GM19463 (cell line): ENCODE data around the gene ADAMTS12.
A peak's percentile ranks its signal among the peaks of the same experiment; 100 is the strongest.
"Not testable (repeated sequence)": the region's sequence is repeated elsewhere in the genome, so short reads cannot be mapped to it uniquely, and the experiment has no call there.

ENCODE experiments used
- ATAC-seq: cut with Tn5 transposase; IDR thresholded peaks from one replicate; pipeline ENCODE4 v1.9.1; 2021; ENCODE audit warnings: mild to moderate bottlenecking, moderate library complexity; ENCODE audit not compliant: unreplicated experiment

The ADAMTS12 gene

DNA sequence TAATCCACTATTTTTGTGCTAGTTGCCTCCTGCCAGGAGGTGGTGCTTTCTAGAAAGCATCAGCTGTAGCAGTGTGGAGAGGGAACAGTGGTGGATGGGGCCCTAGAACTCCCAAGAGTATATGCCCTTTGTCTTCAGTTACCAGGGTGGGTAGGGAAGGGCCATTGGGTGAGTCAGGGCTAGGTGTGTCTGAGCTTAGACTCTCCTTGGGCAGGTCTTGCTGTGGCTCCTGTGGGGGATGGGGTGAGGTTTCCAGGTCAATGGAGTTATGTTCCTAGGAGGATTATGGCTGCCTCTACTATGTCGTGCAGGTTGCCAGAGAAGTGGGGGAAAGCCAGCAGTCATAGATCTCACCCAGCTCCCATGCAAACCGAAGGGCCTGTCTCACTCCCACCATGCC lies 11.3 kb upstream of the ADAMTS12 start:
- no peak for ATAC-seq

DNA sequence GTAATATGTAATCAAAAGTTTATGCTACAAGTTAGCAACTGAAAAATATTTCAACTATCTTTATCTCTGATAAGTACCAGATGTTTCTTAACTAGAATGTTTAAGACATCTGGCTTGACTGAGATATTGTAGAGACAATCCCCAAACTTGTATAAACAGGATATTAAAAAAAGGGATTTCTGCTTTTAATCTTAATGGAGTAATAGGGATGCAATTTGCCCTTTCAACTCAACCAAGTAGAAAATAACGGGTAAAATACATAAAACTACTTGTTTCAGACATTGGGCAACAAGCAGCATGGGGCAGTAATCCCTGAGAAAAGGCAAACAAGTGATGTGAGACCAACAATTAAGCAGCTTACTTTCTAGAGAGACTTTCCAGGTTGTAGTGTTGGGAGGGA lies 9.4 kb upstream of the ADAMTS12 start:
- ATAC-seq = no peak

DNA sequence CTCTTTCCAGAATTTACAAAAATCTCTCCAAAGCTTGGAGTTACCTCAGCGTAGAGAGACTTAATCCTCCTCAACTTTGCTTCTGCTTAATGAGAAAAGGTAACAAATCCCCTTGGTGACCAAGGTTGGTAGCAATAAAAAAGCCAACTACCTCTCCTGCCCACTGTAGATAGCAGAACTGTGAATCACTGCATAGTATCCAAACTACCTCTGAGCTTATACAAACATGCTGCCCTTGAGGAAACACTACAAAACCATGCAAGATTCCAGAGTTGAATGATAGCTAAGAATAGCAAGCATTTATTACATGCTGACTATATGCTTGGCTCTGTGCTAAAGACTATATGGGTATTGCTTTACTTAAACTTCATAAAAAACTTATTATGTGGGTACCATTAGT lies 2.8 kb upstream of the ADAMTS12 start:
- no peak for ATAC-seq

DNA sequence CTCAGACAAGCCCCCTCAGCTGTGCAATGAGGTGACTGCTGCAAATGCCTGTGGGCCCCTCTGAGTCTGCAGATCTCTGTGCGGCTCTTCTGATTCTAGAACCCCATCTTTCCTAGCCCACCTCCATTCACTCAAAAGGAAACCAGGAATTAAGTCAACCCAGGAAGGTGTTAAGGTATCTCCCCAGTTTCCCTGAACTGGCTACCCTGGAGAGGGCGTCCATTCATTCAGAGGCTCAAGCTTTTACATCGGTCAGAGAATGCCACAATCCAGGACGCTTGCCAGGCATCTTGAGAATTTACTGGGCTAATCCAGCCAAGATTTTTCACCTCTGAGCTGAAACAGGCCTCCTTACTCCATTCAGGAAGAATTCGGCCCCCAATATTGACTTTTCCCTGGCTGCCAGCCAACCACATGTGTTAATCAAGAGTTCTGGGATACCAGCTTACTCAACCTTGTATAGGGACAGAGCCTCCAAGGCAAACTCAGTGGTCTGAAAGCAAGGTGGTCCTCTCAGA lies 889 bp upstream of the ADAMTS12 start:
- no peak for ATAC-seq

DNA sequence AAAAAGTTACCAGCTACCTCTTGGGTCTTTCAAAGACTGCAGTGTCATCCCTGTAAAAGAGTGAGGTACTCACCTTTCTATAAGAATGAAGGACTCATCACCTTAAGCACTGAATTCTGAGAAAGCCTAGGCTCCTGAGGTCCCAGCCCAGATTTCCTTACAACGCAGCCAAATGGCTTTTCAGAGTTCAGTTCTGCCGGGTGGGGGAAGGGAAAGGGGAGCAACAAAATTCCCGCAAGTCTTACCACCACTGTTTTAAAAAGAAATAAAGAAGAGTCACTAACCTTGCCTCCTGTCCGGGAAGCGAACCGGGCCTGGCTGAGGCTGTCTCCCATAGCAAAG lies 373 bp downstream of the ADAMTS12 start:
- peak; percentile 5 for ATAC-seq

DNA sequence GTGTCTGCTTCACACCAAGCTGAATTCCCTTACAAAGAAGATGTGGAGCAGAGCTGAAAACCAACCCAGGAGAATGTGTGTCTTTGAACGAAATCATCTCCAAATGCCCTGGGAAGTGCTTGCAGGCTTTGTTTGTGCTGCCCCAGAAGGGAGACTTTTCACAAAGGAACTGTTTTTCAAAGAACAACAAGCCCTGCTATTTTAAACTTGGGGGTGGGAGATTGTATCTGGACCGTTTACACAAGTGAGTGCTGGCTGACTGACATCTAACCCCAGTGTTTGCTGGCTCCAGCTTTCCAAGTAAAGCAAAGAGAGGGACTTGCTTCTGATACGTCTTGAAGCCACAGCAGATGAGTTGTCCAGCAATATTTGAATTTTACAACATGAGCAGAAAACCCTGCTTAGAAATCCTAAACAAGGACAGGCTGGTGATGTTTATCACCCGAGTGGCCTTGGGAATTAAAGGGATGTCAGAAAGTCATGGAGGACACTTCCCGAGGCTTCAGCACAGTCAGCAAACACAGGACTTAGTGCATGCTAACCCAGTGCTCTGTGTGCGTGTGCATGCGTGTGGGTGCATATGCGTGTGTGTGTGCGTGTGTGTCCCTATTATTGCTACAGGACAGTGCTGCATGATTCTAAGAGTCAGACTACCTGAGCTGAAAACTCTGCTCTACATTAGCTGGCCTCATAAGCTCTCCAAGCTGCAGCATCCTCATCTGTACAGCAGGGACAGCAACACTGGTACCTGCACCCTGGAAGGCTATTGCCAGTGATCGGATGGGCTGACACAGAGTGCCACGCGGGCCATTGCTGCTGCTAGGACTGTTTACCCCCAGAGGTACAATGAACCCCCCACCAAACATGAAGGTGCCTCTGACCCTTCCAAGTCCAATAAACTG lies 1.4 kb downstream of the ADAMTS12 start:
- ATAC-seq = peak; percentile 54

DNA sequence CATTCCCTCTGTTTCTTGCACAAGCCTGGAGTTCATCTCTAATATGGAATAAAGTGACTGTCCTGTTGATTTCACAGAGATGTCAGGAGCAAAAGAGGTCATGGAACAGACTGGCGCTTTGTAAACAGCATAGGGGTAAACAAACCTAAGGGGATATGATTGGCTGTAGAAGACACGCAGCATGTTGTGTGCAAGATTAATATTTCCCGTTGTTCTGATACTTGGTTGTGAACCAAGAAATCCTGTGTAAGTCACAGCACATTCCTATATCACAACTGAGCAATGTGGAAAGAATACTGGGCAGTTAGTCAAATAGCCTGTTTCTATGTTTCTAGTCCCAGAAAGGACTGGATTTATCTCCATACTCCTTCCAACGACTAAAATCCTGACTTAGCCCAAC lies 3.2 kb downstream of the ADAMTS12 start:
- ATAC-seq = no peak

DNA sequence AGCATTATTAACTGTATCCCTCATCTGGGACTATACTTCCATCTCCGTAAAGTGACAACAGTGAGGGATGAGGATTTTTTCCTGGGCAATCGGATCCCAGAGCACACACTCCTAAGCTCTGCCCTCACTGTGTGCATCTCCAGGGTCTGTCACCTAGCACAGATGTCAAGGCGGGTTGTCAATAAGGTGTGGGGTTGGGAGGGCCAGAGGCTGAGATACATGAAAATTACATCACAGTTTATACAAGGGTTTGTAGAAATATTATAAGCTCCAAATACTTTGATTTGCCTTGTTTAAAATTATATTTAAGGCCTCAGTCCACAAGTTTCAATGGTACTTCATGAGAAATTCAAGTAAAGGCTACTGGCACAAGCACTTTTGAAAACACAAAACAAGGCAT lies 4.5 kb downstream of the ADAMTS12 start:
- no peak for ATAC-seq

DNA sequence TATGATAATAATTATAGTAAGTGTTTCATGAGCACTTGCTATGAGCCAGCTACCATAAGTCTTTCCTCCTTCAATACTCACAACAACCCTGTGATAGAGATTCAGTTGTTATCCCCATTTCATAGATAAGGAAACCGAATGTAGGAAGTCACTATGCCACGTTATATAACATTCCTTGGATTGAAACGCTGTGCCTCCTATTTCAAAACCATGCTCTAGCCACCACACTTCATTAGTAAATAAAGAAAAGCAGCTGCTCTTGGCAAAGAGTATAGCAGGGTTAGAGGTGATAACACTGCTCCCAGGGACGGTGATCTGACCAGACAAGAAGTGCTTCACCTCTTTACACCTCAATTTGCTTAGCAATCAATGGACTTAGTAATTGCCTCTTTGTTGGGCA lies 5.5 kb downstream of the ADAMTS12 start:
- ATAC-seq = no peak

DNA sequence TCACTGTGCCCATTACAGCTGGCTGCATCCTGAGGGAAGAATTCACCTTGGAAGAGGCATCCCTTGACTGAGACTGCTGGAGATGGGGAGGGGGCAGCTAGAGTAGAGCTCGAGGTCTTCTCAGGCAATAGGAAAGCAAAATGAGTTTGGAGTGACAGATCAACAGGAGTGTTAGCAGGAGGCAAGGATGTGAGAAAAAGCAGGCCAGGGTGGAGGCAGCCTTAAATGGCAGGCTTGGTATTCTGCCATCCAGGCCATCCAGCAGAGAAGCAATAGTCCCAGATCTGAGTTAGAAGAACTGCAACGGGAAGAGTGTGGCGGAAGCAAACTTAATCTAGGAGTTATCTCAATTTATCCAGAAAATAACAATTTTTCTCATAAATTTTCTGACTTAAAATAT lies 6.1 kb downstream of the ADAMTS12 start:
- ATAC-seq = no peak

DNA sequence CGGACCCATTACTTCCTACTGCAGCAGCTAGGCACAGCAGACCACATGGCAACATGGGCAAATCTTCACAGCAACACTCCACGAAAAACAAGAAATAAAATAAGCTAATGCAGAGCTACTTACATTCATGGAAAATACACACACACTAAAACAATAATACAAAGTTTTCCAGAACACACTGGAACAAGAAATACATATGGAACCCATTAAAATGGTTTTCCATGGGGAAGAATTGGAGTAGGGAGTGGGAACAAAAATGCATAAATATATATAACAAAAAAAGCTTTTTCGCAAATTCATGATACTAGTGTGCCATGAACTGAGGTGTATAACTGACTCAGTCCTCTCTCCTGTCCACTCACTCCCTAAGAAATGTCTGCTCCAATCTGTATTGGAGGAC lies 8.3 kb downstream of the ADAMTS12 start:
- no peak for ATAC-seq

DNA sequence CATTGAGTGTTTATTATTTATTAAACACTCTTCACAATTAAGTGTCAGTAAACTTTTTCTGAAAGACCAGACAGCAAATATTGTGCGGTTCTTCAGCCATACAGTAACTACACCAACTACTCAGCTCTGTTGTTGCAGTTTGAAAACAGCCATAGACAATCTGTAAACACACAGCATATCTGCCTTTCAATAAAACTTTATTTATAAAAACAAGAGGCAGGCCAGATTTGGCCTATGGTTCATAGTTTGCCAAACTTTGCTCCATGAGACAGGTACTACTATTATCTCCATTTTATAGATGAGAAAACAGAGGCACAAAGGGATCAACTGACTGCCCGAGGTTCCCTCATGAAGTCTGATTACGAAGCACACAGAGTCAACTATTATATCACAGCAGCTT lies 11.5 kb downstream of the ADAMTS12 start:
- no peak for ATAC-seq

DNA sequence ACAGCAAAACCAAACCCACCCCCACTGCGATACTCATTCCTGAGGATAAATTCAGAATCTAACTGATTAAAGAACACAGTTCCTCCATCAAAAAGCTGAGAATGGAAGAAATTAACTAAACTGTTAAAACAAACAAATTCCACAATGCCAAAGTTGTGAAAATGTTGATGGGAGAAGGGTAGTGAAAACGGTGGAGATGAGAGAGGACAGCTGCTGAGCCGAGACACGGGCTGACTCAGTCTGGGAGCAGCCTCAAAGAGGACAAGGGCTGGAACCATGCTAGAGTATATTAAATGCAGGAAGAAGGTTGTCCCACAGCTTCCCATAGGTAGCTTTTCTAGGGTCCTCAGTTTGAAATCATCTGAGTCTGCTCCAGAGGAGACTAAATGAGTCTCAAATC lies 14.3 kb downstream of the ADAMTS12 start:
- no peak for ATAC-seq

DNA sequence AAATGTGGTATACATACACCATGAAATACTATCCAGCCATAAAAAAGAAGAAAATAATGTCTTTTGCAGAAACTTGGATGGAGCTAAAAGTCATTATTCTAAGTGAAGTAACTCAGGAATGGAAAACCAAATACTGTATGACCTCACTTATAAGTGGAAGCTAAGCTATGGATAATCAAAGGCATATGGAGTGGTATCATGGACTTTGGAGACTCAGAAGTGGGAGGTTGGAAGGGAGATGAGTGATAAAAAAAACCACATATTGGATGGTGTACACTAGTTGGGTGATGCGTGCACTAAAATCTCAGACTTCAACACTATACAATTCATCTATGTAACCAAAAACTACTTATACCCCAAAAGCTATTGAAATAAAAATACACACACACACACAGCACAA lies 24.5 kb downstream of the ADAMTS12 start:
- no peak for ATAC-seq

DNA sequence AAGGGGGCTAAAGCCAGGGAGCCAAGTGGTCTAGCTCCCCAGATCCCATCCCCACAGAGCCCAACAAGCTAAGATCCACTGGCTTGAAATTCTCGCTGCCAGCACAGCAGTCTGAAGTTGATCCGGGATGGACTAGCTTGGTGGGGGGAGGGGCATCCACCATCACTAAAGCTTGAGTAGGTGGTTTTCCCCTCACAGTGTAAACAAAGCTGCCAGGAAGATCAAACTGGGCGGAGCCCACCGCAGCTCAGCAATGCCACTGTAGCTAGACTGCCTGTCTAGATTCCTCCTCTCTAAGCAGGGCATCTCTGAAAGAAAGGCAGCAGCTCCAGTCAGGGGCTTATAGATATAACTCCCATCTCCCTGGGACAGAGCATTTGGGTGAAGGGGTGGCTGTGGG lies 32.6 kb downstream of the ADAMTS12 start:
- not testable (repeated sequence) for ATAC-seq

DNA sequence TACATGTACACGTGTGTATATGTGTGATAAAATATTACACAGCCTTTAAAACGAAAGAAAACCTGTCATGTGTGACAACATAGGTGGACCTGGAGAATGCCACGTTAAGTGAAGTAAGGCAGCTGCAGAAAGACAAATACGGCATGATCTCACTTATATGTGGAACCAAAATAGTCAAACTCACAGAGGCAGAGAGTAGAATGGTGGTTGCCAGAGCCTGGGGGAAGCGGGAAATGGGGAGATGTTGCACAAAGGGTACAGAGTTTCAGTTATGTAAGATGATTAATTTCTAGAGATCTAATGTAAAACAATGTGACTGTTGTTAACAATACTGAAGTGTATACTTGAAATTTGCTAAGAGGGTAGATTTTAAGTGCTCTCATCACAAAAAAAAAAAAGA lies 34.8 kb downstream of the ADAMTS12 start:
- ATAC-seq = peak; percentile 75

DNA sequence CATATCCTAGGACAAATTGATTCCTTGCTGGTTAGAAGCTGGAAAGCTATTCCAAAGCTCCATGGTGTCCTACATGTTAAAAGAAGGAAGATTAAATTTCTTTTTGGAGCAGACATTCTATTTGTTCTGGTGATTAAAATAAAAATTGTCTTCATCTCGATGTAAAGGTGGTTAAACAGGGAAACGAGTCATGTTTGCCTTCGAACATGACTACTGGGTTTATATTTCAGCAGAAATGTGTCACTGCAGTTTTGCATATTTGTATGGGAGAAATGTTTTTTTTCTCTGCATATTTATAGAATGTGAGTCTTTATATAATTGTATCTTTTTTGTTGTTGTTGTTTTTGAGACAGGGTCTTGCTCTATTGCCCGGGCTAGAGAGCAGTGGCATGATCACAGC lies 36.4 kb downstream of the ADAMTS12 start:
- no peak for ATAC-seq

DNA sequence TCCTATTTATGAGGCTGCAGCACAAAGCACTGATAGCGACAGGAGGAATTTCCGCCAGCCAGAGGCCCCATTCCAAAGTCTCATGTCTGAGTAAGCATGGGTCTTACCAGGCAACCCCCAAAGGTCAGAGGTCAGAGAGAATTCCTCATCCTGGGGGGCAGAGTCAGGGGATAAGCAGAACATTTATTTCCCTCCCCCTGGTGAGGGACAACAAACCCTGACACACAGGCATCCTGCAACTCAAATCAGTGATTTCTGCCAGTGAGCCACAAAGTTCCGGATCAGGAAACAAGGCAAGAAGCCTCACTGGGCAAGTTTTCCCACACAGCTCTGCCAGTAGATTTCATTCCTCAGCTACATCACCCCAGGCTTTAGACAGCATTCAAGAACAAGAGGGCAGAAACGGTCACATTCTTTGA lies 37.0 kb downstream of the ADAMTS12 start:
- ATAC-seq = no peak

DNA sequence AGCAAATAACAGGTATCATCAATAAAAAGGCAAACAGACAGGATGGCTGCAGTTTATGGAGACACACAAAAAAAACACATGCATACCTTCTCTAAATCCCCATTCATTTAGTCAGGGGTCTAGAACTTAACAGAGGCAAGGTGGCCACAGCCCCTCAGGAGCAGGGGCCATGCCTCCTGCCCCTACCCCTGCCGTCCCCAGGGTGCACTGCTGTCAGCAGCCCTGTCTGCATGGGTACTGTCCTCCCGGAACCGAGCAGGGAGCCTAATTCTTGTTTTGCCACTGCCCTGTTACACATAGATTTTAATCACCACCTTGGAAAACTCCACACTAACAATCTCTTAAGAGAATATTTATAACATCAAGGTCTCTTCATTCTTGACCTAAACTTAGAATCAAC lies 39.0 kb downstream of the ADAMTS12 start:
- ATAC-seq = no peak

DNA sequence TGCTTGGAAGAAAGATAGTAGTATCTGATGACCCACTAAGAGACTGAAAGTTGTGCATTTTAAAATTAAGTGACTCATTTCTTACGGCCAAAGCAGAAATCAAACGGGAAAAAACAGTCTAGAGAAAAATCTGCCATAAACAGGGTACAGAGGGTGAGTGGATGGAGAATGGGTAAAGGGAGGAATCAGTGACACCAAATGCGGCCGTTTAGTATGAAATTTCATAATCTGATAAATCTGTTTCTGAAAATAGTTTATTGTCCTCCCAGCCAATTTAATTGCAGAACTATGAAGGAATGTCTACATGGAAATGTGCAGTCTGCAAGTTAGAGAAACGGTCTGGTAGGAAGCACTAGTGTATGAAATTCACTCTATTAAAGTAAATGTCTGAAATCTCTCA lies 39.5 kb downstream of the ADAMTS12 start:
- no peak for ATAC-seq

DNA sequence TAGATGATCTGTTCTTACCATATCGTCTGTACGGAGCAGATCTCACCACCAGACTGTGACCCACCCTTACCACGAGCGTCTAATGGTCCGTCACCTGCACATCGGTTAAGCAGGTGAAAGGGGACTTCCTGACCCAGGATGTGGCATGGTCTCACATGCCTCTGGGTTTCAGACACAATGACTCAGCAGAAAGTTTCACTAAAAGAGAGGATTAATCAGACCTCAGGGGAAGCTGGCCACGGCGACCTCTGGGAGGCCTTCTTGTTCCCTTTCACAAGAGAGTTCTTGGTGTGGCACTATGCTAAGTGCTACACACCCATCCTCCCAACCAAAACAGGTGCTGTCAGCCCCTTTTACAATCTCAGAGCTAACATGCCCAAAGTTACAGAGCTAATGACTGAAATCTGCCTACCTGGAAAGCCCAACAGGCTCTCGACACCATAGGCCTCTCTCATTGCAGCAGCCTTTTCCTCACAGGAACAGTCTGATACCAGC lies 41.6 kb downstream of the ADAMTS12 start:
- peak; percentile 92 for ATAC-seq

DNA sequence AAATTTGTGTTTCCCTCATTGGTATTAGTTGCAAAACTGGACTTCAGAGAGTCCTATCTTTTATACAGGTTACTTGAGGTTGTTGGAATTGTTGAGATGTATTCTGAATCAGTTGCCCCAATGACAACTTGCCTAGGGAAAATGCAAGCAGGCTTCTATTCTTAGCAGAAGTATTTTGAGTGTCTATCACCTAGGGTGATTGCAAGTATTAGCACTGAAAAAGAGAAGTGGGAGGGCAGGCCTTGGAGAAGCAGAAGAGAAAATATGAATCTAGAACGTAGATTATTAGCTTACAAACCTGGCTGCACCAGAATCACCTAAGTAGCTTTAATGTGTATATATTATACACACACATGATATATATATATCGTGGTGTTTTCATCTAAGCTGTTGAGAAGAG lies 43.2 kb downstream of the ADAMTS12 start:
- ATAC-seq = peak; percentile 21

DNA sequence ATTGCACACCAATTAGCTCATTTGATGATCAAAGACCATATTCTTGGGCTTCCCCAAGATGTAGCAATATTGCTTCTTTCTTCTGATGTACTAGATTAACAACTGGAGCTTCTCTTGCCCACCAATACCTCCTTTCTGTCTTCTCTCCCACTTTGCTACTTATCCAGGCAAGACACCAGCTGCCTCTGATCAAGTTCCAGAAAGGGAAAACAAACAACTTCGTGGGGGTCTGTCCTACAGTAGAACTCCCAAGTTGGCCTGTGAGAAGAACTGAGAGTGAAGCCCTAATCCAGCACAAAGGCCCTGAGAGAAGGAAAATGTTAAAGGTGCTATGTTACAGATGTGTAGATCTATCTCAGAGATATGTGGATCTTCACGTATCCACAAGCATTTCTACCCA lies 44.9 kb downstream of the ADAMTS12 start:
- no peak for ATAC-seq
